Neural progenitor cell (in vitro differentiated cells): ENCODE data around the gene ASRGL1.

ENCODE experiments used
- CTCF ChIP-seq: fragments of 200-600 bp; sonication (generic); IDR thresholded peaks from 2 replicates; pipeline ENCODE4 v1.5.1; 2017; ENCODE audit warnings: antibody characterized with exemption, mild to moderate bottlenecking
- EZH2 ChIP-seq: fragments of 200-600 bp; sonication (generic); IDR thresholded peaks from 2 replicates; pipeline ENCODE4 v1.6.1; 2017; ENCODE audit warnings: antibody characterized with exemption, mild to moderate bottlenecking, moderate library complexity

- TF ChIP-seq CTCF (no peak), EZH2 (no peak)
These were observed 67.2 kb downstream of the ASRGL1 start for GRCh38 chr11:62404435-62404834.
